ENCODE results near the gene MATK. TPM values are rescaled to one million over a fixed set of nuclear protein-coding genes. Genes with fewer than 3 reads are reported as not detected.

MATK gene
- total RNA-seq, 3 donors from 2014 or later, result 2.2 to 3.6 (median 2.4) TPM

DNA sequence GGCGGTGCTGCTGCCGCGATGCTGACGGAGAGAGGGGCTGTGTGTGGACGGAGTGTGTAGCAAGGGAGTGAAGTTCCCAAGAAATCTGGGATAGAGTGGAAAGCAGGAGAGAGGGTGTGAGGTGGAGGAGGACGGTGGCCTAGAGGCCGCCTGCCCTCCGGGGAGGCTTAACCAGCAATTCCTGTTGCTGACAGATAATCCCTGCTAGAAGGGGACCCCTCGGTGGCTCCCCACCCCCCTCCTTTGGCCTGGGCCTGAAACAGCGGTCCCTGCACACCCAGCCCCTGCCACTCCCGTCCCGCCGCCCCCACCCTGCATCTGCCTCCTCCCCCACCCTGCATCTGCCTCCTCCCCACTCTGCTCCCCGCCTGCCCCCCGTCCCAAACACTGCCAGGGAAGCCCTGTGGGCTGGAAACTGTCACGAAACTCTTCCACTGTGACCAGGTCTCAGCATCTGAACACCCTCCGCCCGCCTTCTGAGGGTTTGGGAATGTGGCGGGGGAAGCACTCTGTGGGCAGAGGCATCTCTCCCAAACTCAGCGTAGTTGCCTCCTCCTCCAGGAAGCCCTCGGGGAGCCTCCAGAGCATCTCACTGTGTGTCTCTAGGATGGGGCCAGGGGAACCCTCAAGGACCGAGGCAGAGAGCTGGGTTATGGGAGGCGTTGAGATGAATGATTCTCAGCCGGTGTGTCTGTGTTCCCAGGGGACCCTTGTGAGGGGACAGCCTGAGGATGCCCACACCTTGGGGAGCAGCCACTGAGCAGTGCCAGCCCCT is 17.1 kb upstream of the MATK start:
- no peak overlapping the region for H3K4me3 ChIP-seq
- TF ChIP-seq, protein P1, sequence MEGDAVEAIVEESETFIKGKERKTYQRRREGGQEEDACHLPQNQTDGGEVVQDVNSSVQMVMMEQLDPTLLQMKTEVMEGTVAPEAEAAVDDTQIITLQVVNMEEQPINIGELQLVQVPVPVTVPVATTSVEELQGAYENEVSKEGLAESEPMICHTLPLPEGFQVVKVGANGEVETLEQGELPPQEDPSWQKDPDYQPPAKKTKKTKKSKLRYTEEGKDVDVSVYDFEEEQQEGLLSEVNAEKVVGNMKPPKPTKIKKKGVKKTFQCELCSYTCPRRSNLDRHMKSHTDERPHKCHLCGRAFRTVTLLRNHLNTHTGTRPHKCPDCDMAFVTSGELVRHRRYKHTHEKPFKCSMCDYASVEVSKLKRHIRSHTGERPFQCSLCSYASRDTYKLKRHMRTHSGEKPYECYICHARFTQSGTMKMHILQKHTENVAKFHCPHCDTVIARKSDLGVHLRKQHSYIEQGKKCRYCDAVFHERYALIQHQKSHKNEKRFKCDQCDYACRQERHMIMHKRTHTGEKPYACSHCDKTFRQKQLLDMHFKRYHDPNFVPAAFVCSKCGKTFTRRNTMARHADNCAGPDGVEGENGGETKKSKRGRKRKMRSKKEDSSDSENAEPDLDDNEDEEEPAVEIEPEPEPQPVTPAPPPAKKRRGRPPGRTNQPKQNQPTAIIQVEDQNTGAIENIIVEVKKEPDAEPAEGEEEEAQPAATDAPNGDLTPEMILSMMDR (IDR thresholded peaks at IDR 0.05), result no peak
- no peaks in the 10 kb centered on the region for H3K36me3 ChIP-seq (ENCODE audit: low read depth)
- no peak for ATAC-seq
- intact Hi-C loops (cut with DNase I, micrococcal nuclease), result no loop called here
- H3K4me1 ChIP-seq (ENCODE audit: low read depth), result no peaks in the 10 kb centered on the region
- DNase-seq, result no peak
- H3K9me3 ChIP-seq, result no peaks in the 10 kb centered on the region

- ATAC-seq, result peak; percentile 65
- peak; percentile 24 to 77 (median 55) for DNase-seq
- TF ChIP-seq, protein P1 (IDR thresholded peaks at IDR 0.05), result no peak
- intact Hi-C loops (cut with DNase I, micrococcal nuclease), result no loop called here
- Histone ChIP-seq H3K4me3 (no peak overlapping the region), H3K9me3 (no peaks in the 10 kb centered on the region), H3K36me3 (ENCODE audit: low read depth) (no peaks in the 10 kb centered on the region), H3K4me1 (ENCODE audit: low read depth) (no peaks in the 10 kb centered on the region)
Observed at GRCh38 chr19:3801412-3802096, 15.4 kb upstream of the MATK start.

DNA sequence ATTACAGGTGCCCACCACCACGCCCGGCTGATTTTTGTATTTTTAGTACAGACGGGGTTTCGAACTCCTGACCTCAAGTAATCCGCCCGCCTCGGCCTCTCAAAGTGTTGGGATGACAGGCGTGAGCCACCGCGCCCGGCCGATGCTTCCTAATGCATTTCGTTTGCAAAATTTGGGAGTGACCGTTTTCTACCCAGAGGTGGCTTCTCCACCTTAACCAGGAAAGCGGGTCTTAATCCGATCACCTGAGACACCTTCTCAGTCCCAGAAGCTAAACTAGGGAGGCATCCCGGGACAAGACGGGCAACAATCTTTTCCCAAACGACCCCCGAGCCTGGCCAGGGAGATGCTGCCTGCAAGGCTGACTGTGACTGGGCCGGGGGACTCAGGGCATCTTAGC is 14.8 kb upstream of the MATK start:
- no peaks in the 10 kb centered on the region for H3K4me1 ChIP-seq (ENCODE audit: low read depth)
- H3K4me3 ChIP-seq, result no peak overlapping the region
- ATAC-seq (no peak), DNase-seq (no peak)
- TF ChIP-seq, protein P1 (IDR thresholded peaks at IDR 0.05), result no peak
- no peaks in the 10 kb centered on the region for H3K36me3 ChIP-seq (ENCODE audit: low read depth)
- no peaks in the 10 kb centered on the region for H3K9me3 ChIP-seq
- intact Hi-C loops (cut with DNase I, micrococcal nuclease), result no loop called here

DNA sequence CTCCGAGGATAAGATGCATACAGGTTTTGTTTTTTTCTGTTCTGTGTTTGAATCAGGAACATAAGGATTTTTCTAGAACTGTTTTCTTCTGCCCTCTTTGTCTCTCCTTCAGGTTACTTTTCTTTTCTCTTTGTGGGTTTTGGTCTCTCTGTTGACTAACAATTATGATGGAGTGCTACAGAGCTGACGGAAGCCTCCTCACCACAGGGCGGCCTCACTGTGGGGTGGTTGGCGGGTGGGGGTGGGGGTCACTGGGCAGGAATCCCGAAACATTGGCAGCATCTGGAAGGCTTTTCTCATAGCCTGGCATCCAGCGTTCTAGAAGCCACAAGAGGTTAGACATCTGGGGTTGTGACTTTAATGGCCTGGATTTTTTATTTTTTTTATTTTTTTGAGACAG is 12.0 kb upstream of the MATK start:
- Histone ChIP-seq H3K4me1 (ENCODE audit: low read depth) (no peaks in the 10 kb centered on the region), H3K9me3 (no peaks in the 10 kb centered on the region), H3K4me3 (no peak overlapping the region), H3K36me3 (ENCODE audit: low read depth) (no peaks in the 10 kb centered on the region)
- DNase-seq (no peak), ATAC-seq (peak; percentile 56)
- TF ChIP-seq, protein P1 (IDR thresholded peaks at IDR 0.05), result no peak
- intact Hi-C loops (cut with DNase I, micrococcal nuclease), result no loop called here

- ATAC-seq, result no peak
Observed at GRCh38 chr19:3796358-3796757, 10.2 kb upstream of the MATK start.

More at GRCh38 chr19:3796358-3796757, 10.2 kb upstream of the MATK start:
- no peaks in the 10 kb centered on the region for H3K36me3 ChIP-seq (ENCODE audit: low read depth)
- no peaks in the 10 kb centered on the region for H3K9me3 ChIP-seq
- TF ChIP-seq, protein P1 (IDR thresholded peaks at IDR 0.05), result no peak
- no peaks in the 10 kb centered on the region for H3K4me1 ChIP-seq (ENCODE audit: low read depth)
- H3K4me3 ChIP-seq, result no peak overlapping the region
- intact Hi-C loops (cut with DNase I, micrococcal nuclease), result no loop called here
- no peak for DNase-seq
